Ascending aorta (tissue), 1 donor: ENCODE results near the gene TAPBPL. TPM values are rescaled to one million over a fixed set of nuclear protein-coding genes. Genes with fewer than 3 reads are reported as not detected.

Experiments used
- total RNA-seq: library from RNA; depleted of rRNA; stranded (reverse); fragments of >200 nt; gene quantifications from one replicate; pipeline ENCODE4 v1.1.0, GENCODE V29; 2016

The TAPBPL gene
- total RNA-seq, 1 donor from 2014 or later, result 16.8 TPM

Other genes starting within 250 kb of the TAPBPL start
- gene PLEKHG6, start 141.4 kb upstream of the TAPBPL start, total RNA-seq, result not detected
- gene TNFRSF1A, start 110.0 kb upstream of the TAPBPL start, total RNA-seq, result 528 TPM
- 14.3 TPM for gene SCNN1A, start 76.5 kb upstream of the TAPBPL start, total RNA-seq
- gene LTBR, start 67.9 kb upstream of the TAPBPL start, total RNA-seq, result 284 TPM
- not detected for gene CD27, start 7.1 kb upstream of the TAPBPL start, total RNA-seq
- 17.1 TPM for gene VAMP1, start 18.6 kb downstream of the TAPBPL start, total RNA-seq
- gene MRPL51, start 41.2 kb downstream of the TAPBPL start, total RNA-seq, result 112 TPM
- gene NCAPD2, start 42.1 kb downstream of the TAPBPL start, total RNA-seq, result 11.7 TPM
- 3,445 TPM for gene GAPDH, start 82.5 kb downstream of the TAPBPL start, total RNA-seq
- 35.0 TPM for gene IFFO1, start 104.0 kb downstream of the TAPBPL start, total RNA-seq
- gene NOP2, start 116.2 kb downstream of the TAPBPL start, total RNA-seq, result 77.4 TPM
- 185 TPM for gene CHD4, start 155.3 kb downstream of the TAPBPL start, total RNA-seq
- 0.21 TPM for gene LPAR5, start 183.9 kb downstream of the TAPBPL start, total RNA-seq
- 10.6 TPM for gene ACRBP, start 195.4 kb downstream of the TAPBPL start, total RNA-seq
- gene ING4, start 211.1 kb downstream of the TAPBPL start, total RNA-seq, result 2.6 TPM
- gene ZNF384, start 237.3 kb downstream of the TAPBPL start, total RNA-seq, result 15.1 TPM
- not detected for gene PIANP, start 248.8 kb downstream of the TAPBPL start, total RNA-seq